Activated T-helper 1 cell treated with anti-CD3 and anti-CD28 coated beads, Interleukin-2, amount 50 U/mL, for 16 hours (primary cell): ENCODE measurements around the gene NPHS1.
"Not testable (repeated sequence)": the region's sequence is repeated elsewhere in the genome, so short reads cannot be mapped to it uniquely, and the experiment has no call there.

Source experiments
- DNase-seq, 2 donors: peaks; one replicate each; pipeline ENCODE4 v3.0.0-alpha.2; 2020; ENCODE audit warnings: low read depth in 1 of 2, low spot score in 1 of 2

The NPHS1 gene

DNA sequence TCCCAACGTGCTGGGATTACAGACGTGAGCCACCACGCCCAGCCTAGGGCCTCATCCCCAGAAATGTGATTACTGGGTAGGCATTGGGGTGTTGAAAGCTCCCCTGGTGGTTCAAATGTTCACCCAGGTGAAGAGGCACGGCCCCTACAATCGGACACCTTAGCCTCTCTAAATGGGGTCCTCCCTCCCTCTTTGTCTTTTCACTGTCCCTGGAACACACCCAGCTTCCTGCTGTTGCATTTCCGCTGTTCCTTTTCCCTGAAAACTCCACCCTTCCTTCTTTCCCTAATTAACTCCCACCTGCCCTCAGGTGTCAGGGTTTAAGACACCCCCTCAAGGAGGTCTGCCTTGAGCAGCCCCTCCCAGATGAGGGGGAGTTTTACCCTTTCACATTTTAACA is 36.0 kb downstream of the NPHS1 start:
- no peak for DNase-seq

DNA sequence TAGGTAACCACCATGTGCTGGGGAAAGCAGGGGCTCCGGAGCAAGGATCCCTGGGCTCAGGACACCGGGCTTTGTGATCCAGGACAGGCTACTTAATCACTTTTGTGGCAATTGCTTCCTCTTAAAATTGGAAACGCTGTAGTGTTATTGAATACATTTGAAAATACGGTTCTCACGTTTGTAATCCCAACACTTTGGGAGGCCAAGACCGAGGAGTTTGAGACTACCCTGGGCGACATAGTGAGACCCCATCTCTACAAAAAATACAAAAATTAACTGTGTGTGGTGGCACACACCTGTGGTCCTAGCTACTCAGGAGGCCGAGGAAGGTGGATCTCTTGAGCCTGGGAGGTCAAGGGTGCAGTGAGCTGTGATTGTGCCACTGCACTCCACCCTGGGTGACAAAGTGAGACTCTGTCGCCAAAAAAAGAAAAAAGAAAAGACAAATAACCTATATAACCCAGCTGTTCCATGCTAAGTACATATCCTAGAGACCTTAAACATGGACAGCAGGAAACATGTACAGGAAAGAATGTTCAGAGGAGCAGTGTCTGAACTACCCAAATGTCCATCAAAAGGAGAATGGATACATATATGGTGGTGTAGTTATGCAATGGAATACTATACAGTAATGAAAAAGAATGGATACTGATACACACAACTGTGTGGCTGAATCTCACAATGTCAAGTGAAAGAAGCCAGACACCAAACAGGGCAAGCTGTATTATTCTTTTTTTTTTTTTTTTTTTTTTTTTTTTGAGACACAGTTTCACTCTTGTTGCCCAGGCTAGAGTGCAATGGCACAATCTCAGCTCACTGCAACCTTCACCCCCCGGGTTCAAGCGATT is 39.0 kb downstream of the NPHS1 start:
- no peak for DNase-seq

DNA sequence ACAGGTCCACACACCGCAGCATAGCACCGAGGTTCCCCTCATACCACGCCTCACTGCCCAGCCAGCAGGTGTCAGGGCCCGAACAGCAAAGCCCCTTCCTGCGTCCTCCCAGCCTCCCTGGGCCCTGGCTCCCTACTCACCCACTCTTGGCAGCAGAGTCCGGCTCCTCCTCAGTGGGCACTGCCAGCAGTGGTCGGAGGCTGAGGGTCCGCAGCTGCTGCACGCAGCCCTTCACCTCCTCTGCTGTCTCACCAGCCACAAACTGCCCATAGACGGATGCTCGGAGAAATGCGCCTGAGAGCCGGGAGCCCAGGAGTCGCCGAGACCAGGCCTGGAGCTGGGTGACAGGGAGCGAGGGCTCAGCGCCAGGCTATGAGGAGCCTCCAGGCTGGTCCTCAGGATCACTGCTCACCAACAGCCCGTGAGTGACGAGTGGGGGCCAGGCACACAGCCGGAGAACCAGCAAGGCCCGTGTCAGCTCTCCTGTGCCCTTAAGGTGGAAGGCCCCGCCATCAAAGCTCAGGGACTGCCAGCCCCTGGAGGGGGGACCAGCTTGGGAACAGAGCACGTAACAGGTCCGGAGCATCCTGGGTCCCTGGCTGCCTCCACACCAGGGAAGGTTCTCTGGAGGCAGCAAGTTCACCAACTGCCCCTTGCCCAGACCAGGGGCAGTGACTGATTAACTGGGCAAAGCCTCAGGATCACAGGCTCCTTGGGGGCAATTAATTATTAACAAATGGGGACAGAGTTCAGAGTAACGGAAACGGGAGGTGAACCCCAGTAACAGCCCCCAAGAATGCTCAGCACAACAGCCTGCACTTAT is 39.9 kb downstream of the NPHS1 start, which contains the start of gene PRODH2:
PRODH2 (minus strand) TSS at position 626 of the 823 bp plus-strand sequence; CDS start at position 586, 40 bp downstream.
- DNase-seq: no peak

DNA sequence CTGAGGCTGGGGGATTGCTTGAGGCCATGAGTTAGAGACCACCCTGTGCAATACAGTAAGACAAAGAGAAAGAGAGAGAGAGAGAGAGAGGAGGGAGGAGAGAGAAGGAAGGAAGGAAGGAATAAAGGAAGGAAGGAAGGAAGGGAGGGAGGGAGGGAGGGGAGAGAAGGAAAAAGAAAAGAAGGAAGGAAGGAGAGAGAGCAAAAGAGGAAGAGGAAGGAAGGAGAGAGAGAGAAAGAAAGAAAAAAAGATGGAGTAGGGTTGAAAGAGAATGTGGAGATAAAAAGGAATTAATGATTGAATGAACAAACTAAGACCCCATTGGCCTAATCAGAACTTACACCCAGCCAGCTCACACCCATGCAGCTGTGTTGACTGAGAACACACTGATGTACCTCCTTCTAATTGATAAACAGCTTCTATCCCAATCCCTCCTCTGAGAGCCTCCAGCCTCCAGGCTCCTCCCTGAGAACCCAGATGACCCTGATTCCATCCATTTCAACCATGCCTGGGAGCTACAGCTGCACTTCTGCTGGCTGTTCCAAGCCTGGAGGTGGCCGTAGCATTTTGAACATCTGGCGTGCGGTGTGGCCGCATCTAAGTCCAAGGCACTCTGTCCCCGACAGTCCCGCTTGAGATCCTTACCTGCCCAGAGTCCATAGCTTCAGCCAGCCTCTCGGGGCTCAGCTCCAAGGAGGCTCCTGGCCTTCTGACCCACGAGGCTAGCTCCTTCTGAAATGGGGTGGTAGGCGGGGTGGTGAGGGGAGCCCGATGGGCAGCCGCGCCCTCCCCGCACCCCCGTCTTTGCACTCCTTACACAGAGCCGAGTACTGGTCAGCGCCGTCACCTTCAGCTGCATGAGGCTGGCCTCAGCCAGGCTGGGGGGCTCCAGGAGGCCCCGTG is 40.7 kb downstream of the NPHS1 start:
- DNase-seq: no peak

DNA sequence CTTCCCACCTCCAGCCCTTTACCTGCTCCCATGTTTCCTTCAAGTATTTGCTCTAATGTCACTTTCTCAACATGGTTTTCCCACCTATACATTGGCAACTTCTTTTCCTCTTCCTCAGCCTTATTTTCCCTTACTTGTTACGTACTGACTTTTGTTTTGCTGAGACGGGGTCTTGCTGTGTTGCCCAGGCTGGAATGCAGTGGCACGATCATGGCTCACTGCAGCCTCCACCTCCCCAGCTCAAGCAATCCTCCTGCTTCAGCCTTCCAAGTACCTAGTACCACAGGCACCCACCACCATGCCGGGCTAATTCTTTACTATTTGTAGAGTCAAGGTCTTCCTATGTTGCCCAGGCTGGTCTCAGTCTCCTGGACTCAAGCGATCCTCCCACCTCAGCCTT is 44.7 kb downstream of the NPHS1 start:
- DNase-seq: no peak

DNA sequence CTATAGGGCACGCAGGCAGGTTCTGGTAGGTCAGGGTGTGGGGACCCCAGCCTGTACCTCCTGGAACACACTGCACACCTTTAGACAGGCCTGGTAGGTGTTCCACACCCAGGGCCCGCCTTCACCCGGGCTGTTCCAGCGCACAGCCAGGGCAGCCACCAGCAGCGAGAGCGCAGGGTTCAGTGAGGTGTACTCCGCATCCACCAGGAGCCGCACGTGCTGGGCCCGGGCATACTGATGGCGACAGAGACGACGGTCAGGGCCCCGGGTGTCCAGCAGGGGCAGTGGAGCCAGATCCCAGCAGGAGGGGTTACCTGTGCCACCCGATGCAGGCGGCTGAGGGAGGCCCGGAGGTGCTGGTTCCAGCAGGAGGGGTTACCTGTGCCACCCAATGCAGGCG is 45.7 kb downstream of the NPHS1 start:
- no peak for DNase-seq

DNA sequence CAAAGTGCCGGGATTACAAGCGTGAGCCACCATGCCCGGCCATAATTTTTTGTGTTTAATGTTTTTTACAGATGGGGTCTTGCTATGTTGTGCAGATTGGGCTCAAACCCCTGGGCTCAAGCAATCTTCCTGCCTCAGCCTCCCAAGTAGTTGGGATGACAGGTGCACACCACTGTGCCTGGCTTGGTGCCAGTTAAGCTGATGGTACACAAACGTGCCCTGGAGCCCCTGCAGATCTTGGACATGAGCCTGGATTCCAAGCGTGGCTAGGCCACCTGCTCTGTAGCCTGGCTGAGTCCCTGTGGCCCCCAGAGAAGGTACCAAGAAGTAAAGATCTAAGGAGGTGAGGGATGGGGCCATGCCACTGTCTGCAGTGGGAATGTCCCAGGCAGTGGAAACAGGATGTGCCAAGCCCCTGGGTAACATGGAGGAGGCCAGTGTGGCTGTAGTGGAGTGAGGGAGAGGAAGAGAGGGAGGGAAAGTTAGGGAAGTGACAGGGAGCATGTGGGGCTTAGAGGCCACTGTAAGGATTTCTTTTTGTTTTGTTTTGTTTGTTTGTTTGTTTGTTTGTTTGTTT is 46.7 kb downstream of the NPHS1 start:
- DNase-seq: no peak

DNA sequence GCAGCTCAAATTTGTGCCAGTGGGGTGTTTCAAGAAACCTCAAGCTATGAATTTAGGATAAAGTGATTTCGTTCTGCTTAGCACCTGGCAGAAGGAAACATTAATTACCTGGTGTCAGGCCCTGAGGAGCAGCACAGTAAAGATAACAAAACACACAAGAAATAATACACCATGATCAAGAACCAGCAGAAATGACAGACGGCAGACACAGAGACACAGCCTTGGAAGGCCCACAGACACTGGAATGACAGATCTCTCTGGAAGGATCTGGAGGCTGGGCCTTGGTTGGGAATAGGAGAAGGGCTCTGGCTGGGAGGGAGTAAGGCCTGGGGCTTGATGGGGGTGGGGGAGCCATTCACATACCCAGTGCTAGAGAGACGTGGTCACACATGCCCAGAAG is 50.5 kb downstream of the NPHS1 start:
- DNase-seq: no peak

DNA sequence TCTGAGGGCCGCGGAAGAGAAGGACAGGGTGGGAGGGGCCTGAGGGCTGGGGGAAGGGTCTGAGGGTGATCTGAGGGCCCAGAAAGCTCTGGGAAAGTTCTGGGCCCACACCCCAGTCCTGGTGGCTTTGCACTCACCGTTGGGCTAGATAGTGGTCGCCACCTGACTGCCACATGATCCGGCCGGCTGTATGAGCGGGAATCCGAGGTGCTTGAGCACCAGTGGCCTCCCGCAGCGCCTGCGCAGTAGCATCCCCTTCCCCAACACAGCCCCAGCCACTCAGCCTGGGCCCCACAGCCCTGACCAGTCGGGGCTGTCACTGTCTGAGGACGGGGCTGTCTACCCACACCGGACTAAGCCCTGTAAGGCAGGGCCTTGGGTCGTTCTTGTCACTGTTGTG is 54.6 kb downstream of the NPHS1 start:
- no peak for DNase-seq

DNA sequence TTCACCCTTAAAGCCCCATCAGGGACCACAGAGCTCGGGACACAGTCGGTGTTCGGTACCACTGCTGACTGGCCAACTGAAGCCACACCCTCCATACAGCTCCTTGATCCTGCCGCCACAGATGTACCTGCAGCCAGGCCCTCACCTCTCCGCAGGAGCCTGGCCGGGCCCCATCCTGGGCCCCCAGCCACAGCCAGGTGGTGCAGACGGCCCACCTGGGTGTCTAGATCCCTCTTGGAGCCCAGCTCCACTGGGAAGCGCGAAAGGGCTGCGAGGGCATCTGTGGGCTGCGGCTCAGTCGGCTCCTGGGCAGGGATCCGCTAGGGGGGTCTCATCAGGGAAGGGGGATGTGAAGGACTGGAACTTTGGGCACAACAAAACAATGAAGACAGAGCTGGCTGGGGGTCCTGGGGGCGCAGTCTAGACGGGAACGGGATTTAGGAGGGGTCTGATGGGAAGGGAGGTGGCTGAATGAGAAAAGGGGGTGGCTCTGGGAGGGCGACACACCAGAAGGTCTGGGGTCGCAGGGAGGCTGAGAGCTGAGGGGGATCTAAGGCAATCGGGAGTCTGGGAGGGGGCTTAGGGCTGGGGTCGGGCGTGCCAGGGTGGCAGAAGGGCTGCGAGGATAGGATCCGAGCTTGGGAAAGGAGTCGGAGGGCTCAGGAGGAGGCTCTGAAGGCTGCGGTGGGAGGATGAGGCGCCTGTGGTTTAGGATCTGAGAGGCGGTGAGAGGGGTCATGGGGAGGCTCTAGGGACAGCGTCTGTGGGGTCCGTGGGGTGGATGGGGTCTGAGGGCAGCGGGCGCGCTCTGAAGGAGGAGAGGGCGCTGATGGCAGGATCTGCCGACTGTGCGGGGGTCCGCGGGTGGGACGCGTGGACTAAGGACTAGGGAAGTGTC is 55.4 kb downstream of the NPHS1 start:
- DNase-seq: no peak

DNA sequence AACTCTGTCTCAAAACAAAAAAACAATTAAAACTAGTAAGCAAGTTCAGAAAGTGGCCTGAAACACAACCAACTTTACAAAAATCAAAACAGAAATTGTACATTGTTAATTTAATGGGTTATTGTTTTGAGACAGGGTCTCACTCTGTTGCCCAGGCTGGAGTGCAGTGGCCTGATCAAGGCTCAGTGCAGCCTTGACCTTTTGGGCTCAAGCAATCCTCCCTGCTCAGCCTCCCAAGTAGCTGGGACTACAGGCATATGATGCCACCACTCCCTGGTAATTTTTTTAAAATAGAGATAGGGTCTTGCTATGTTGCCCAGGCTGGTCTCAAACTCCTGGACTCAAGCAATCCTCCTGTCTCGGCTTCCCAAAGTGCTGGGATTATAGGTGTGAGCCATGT is 56.7 kb downstream of the NPHS1 start:
- DNase-seq: not testable (repeated sequence)

DNA sequence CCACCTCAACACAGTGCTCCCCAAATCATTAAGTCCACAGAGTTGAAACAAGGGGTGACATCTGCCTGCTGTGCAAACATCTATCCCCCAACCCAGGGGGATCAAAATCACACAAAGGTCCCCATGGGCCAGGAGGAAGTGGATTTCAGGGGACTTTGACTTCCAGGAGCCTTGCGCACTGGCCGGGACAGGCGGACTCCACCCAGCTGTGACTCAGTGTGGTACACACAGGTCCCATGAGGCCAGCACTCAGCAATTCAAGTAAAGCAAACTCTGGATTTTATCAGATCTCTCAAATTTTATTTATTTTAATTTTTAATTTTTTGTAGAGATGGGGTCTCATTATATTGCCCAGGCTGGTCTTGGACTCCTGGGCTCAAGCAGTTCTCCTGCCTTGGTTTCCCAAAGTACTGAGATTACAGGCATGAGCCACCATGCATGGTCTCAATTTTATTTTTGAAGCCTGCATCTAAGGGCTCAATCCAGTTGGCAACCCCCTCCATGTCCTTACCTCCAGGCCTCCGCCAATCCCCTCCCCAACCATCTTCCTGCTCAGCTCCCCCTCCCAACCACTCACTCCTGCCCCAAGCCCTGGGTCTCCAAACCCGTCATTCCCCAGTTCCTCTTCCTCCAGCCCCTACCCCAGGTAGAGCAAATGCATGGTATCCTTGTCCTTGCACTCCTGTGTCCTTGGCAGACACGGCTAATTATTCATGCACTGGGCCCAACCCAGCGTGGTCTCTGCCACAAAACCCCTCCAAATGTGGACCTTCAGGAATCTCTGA is 58.7 kb downstream of the NPHS1 start:
- DNase-seq: no peak

DNA sequence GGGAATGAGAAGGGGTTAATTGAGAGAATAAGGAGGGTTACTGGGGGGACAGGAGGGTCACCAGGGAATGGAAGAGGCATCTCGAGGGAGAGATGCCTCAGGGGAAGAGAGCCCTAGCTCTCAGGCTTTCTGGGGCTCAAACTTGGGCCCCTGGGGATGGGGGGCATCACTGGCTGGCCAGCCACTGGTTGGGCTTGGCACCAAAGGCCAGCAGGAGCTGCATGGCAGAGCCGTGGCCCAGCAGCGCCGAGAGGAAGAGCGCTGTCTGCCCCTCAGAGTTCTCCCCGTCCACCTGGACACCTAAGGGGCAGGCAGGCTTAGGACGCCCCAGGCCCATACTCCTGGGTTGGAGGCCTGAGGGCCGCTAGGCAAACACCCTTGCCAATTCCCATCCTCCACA is 59.4 kb downstream of the NPHS1 start:
- DNase-seq: no peak

DNA sequence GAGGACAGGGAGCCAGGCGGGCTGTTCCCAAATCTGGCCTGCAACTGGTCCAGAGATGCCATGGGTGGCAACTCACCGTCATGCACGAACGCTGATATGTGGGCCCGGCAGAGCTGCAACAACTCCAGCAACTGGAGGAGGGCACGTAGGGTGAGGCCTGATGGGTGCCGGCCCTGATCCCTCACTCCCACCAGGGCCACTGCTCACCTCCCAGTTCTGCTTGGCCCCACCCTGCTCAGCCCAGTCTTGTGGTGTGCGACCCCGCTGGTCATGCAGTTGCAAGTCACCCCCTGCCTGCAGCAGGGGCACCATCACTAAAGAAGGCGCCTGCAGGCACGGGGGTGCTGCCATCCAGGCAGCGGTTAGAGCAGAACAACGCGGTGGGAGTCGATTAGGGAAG is 60.0 kb downstream of the NPHS1 start:
- DNase-seq: no peak

DNA sequence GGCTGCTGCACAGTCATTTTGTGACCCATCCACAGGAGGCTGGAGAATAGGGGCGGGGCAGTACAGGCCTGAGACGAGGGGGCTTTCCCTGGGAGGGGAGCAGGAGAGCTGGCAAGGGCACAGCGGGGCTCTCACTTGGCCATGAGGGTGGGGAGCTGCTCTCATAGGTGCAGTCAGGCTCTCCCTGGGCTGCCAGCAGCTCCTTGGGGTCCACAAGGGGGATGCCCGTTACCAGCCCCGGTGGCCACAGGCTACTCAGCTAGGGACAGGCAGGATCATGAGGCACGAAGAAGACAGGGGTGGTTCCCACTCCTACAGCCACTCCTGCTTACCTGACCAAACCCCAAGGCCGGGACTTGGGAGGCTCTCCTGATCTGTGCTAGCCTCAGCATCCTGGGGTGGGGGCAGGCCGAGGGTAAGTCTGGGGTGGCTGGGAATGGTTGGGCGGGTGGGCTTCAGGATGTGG is 60.5 kb downstream of the NPHS1 start:
- DNase-seq: no peak

DNA sequence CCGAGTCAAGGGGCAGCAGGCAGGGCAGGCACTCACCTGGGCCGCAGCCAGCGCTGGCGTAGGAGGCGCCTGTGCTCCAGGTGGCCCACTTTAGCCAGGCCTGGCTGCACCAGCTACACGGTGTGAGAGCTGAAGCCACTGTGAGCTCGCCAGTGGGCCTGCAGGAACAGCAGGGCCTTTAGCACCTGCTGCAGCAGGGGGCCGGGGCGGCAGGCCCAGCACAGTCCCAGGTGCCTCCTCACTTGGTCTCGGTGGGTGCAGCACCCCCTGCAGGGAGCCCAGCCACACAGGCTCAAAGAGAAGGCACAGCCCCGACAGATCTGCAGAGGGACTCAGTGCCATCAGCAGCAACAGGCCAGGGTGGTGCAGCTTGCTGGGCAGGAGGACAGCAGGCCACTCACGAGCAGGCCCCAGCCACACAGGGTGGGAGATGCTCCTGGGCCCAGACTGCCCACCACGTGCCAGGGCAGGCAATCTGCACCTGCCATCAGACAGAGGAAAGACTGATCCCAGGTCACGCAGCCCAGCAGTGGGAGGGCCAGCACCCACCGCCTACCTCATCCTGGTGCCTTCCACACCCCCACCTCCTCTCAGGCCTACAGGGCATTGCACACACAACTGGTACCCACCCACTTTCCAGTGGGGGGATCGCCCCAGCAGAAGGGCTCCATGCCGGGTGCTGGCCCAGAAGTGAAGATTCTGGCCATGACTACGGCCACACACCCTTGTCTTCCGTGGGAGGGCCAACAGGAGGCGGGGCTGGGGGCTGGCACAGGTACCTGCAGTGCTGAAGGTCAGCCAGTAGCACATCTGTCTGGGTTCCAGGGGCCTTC is 61.1 kb downstream of the NPHS1 start:
- no peak for DNase-seq

DNA sequence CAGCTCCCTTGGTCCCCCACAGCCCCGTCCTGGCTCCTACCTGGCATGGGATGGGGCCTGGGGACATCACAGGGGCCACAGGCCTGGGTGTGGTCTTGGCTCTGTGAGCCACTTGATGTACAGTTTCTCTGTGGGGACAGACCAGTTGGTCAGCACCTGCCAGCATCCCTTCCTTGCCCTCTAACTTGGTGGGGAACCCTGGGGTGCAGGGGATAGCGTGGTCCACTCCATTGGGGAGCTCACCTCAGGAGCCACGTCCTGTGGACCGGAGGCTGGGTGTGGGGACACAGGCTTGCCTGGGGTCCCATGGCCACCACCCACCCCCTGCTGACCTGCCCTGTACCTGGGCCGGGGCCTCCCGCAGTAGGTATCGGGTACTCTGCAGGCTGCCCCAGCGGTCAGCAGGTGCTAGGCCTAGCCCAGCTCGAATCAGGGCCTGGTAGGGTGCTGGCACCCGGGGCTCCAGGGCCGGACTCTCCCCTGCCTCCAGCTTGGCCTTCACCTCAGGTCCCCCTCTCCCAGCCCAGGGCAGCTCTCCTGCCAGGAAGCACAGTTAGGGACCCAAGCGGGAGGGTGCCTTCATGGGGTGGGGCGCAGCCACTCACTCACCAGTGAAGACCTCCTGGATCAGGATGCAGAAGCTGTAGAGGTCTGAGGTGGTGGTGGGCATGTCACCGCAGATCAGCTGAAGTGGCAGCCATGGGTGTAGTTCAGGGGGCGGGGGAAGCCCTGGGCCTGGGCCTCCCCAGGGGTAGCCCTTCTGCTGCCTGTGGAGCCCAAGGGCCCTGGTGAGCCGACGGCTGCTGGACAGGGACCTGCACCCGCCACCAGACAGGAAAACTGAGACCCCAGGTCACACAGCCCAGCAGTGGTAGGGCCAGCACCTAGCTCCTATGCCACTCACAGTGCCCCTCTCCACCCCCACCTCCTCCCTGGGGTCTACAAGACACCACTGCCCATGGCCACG is 62.0 kb downstream of the NPHS1 start:
- no peak for DNase-seq
